ENCODE measurements around the gene TMEM30A. TPM values are rescaled to one million over a fixed set of nuclear protein-coding genes. Genes with fewer than 3 reads are reported as not detected.

TMEM30A gene
- total RNA-seq, 2 experiments from 2014 or later: 18.2 to 32.1 TPM

GRCh38 chr6:75305573-75305972 lies 21.0 kb upstream of the TMEM30A start:
- no peaks in the 10 kb centered on the region for H3K36me3 ChIP-seq (ENCODE audit: insufficient read depth, low read length)
- TF ChIP-seq CTCF (conservative IDR thresholded peaks at IDR 0.05; ENCODE audit: low read length) (no peak), EZH2phosphoT487 (IDR thresholded peaks at IDR 0.05; ENCODE audit: borderline replicate concordance, low read depth, low read length) (no peak)
- H3K4me2 ChIP-seq (ENCODE audit: low read length): no peak overlapping the region
- H2AFZ ChIP-seq (ENCODE audit: low read length): no peak overlapping the region
- ChIA-PET CTCF (ENCODE audit: unreplicated experiment) (no interaction called here), POLR2A (interaction anchor here (0.7 kb wide), 1 partner anchor 115 kb away, joined by 3 read pairs; no protein-coding TSS in a partner anchor)
- H3K4me1 ChIP-seq (ENCODE audit: insufficient read depth, low read length, poor library complexity, severe bottlenecking): no peaks in the 10 kb centered on the region
- H3K4me3 ChIP-seq (ENCODE audit: low read depth, low read length, poor library complexity, severe bottlenecking): no peak overlapping the region
- H4K20me1 ChIP-seq (ENCODE audit: insufficient read depth, low read length): no peaks in the 10 kb centered on the region
- H3K9me3 ChIP-seq (ENCODE audit: low read length): no peaks in the 10 kb centered on the region
- no peak for DNase-seq (ENCODE audit: low spot score)
- intact Hi-C loops (cut with micrococcal nuclease; ENCODE audit: unreplicated experiment): no loop called here
- H3K27ac ChIP-seq (ENCODE audit: low read depth, low read length, poor library complexity, severe bottlenecking): no peak overlapping the region
- BruUV-seq (replicated peaks): no TSS peak
- H3K9me2 ChIP-seq (ENCODE audit: insufficient read depth, low read length): no peaks in the 10 kb centered on the region
- no peaks in the 10 kb centered on the region for H3K79me2 ChIP-seq (ENCODE audit: insufficient read depth, low read depth, low read length)

- no peaks in the 10 kb centered on the region for H3K9me2 ChIP-seq (ENCODE audit: insufficient read depth, low read length)
- ChIA-PET POLR2A (no interaction called here), CTCF (ENCODE audit: unreplicated experiment) (no interaction called here)
- no peaks in the 10 kb centered on the region for H3K36me3 ChIP-seq (ENCODE audit: insufficient read depth, low read length)
- H3K4me2 ChIP-seq (ENCODE audit: low read length): no peak overlapping the region
- TF ChIP-seq EZH2phosphoT487 (IDR thresholded peaks at IDR 0.05; ENCODE audit: borderline replicate concordance, low read depth, low read length): no peak
- no peak for TF ChIP-seq CTCF (conservative IDR thresholded peaks at IDR 0.05; ENCODE audit: low read length)
- no peaks in the 10 kb centered on the region for H3K79me2 ChIP-seq (ENCODE audit: insufficient read depth, low read depth, low read length)
- no peak overlapping the region for H2AFZ ChIP-seq (ENCODE audit: low read length)
- no peak overlapping the region for H3K4me3 ChIP-seq (ENCODE audit: low read depth, low read length, poor library complexity, severe bottlenecking)
- no peaks in the 10 kb centered on the region for H3K9me3 ChIP-seq (ENCODE audit: low read length)
- DNase-seq (ENCODE audit: low spot score): no peak
- BruUV-seq (replicated peaks): no TSS peak
- no peaks in the 10 kb centered on the region for H4K20me1 ChIP-seq (ENCODE audit: insufficient read depth, low read length)
- H3K4me1 ChIP-seq (ENCODE audit: insufficient read depth, low read length, poor library complexity, severe bottlenecking): no peaks in the 10 kb centered on the region
- no peak overlapping the region for H3K27ac ChIP-seq (ENCODE audit: low read depth, low read length, poor library complexity, severe bottlenecking)
- intact Hi-C loops (cut with micrococcal nuclease; ENCODE audit: unreplicated experiment): no loop called here
These were observed 17.7 kb upstream of the TMEM30A start for GRCh38 chr6:75302280-75302679.

GRCh38 chr6:75301537-75301936 lies 16.9 kb upstream of the TMEM30A start:
- CTCF ChIA-PET (ENCODE audit: unreplicated experiment): no interaction called here
- Histone ChIP-seq H3K36me3 (ENCODE audit: insufficient read depth, low read length) (no peaks in the 10 kb centered on the region), H3K4me3 (ENCODE audit: low read depth, low read length, poor library complexity, severe bottlenecking) (no peak overlapping the region), H3K4me2 (ENCODE audit: low read length) (no peak overlapping the region), H3K27ac (ENCODE audit: low read depth, low read length, poor library complexity, severe bottlenecking) (no peak overlapping the region), H3K9me3 (ENCODE audit: low read length) (no peaks in the 10 kb centered on the region), H4K20me1 (ENCODE audit: insufficient read depth, low read length) (no peaks in the 10 kb centered on the region), H3K79me2 (ENCODE audit: insufficient read depth, low read depth, low read length) (no peaks in the 10 kb centered on the region), H2AFZ (ENCODE audit: low read length) (no peak overlapping the region), H3K9me2 (ENCODE audit: insufficient read depth, low read length) (no peaks in the 10 kb centered on the region), H3K4me1 (ENCODE audit: insufficient read depth, low read length, poor library complexity, severe bottlenecking) (no peaks in the 10 kb centered on the region)
- no TSS peak for BruUV-seq (replicated peaks)
- DNase-seq (ENCODE audit: low spot score): no peak
- intact Hi-C loops (cut with micrococcal nuclease; ENCODE audit: unreplicated experiment): no loop called here
- TF ChIP-seq EZH2phosphoT487 (IDR thresholded peaks at IDR 0.05; ENCODE audit: borderline replicate concordance, low read depth, low read length): no peak
- no peak for TF ChIP-seq CTCF (conservative IDR thresholded peaks at IDR 0.05; ENCODE audit: low read length)
- POLR2A ChIA-PET: interaction anchor here (2.6 kb wide), 1 partner anchor 10 kb away, joined by 8 read pairs; no protein-coding TSS in a partner anchor

Data from OCI-LY7 (cell line).